ENCODE results near the gene CHD2.

The CHD2 gene

GRCh38 chr15:92886815-92887214 lies 13.3 kb upstream of the CHD2 start:
- no peak overlapping the region for H4K91ac ChIP-seq (ENCODE audit: low read depth, low read length)
- no peak overlapping the region for H3K4me3 ChIP-seq (ENCODE audit: low read depth, low read length)
- no peak overlapping the region for H3K9ac ChIP-seq (ENCODE audit: low read length)
- H4K12ac ChIP-seq (ENCODE audit: low read depth, low read length): no peak overlapping the region
- H3K14ac ChIP-seq (ENCODE audit: low read length): no peak overlapping the region
- H3K9me3 ChIP-seq (ENCODE audit: insufficient read depth, low read depth, low read length): no peaks in the 10 kb centered on the region
- peaks cover 1 to 2% of the 10 kb centered on the region in 2 experiments for H3K4me1 ChIP-seq (ENCODE audit: control insufficient read depth in 1 of 2, insufficient read depth in 2 of 2, low read length in 2 of 2)
- no peak overlapping the region for H2AFZ ChIP-seq (ENCODE audit: insufficient read depth, low read length, poor library complexity)
- no peak overlapping the region for H3K4ac ChIP-seq (ENCODE audit: low read depth, low read length)
- no peak for DNase-seq
- peaks cover 13% of the 10 kb centered on the region for H3K79me2 ChIP-seq (ENCODE audit: control insufficient read depth, insufficient read depth, low read length, poor library complexity)
- H2AK5ac ChIP-seq (ENCODE audit: low read length): no peak overlapping the region
- H2BK12ac ChIP-seq (ENCODE audit: low read length): no peak overlapping the region
- H4K8ac ChIP-seq (ENCODE audit: low read depth, low read length): no peak overlapping the region
- H3K27ac ChIP-seq (ENCODE audit: low read depth, low read length): no peak overlapping the region
- no CpG with 5 or more reads among the region's 8 CpGs for WGBS (ENCODE audit: extremely low coverage, insufficient coverage, insufficient read length)
- no peak overlapping the region for H3K4me2 ChIP-seq (ENCODE audit: low read length)
- peaks cover 13% of the 10 kb centered on the region for H3K79me1 ChIP-seq (ENCODE audit: low read length)
- H3K18ac ChIP-seq (ENCODE audit: low read length): no peak overlapping the region
- no peak overlapping the region for H2BK120ac ChIP-seq (ENCODE audit: insufficient read depth, low read length, poor library complexity)
- no peaks in the 10 kb centered on the region for H3K27me3 ChIP-seq (ENCODE audit: insufficient read depth, low read length)
- H2BK5ac ChIP-seq (ENCODE audit: low read depth, low read length, poor library complexity): no peak overlapping the region
- peaks cover 11 to 12% of the 10 kb centered on the region in 2 experiments for H3K36me3 ChIP-seq (ENCODE audit: control insufficient read depth in 1 of 2, insufficient read depth in 2 of 2, low read length in 2 of 2)
- H3K23ac ChIP-seq (ENCODE audit: low read length): no peak overlapping the region

- WGBS (ENCODE audit: extremely low coverage, insufficient coverage, insufficient read length): no CpG with 5 or more reads among the region's 3 CpGs
- no peaks in the 10 kb centered on the region for H3K9me3 ChIP-seq (ENCODE audit: insufficient read depth, low read depth, low read length)
Observed at GRCh38 chr15:92887869-92888268, 12.3 kb upstream of the CHD2 start.

GRCh38 chr15:92889390-92890107 lies 10.6 kb upstream of the CHD2 start:
- DNase-seq: peak in 1 of 2 donors; percentile 40
- H2BK5ac ChIP-seq (ENCODE audit: low read depth, low read length, poor library complexity): no peak overlapping the region
- H2AK5ac ChIP-seq (ENCODE audit: low read length): no peak overlapping the region
- H2BK120ac ChIP-seq (ENCODE audit: insufficient read depth, low read length, poor library complexity): no peak overlapping the region
- H3K27ac ChIP-seq (ENCODE audit: low read depth, low read length): no peak overlapping the region
- no peak overlapping the region for H2BK12ac ChIP-seq (ENCODE audit: low read length)
- H3K36me3 ChIP-seq (ENCODE audit: control insufficient read depth in 1 of 2, insufficient read depth in 2 of 2, low read length in 2 of 2): peaks cover 22% of the 10 kb centered on the region in 2 experiments
- H3K23ac ChIP-seq (ENCODE audit: low read length): no peak overlapping the region
- no peak overlapping the region for H3K9ac ChIP-seq (ENCODE audit: low read length)
- H3K79me1 ChIP-seq (ENCODE audit: low read length): no peaks in the 10 kb centered on the region
- no peak overlapping the region for H3K4me2 ChIP-seq (ENCODE audit: low read length)
- no CpG with 5 or more reads among the region's 5 CpGs for WGBS (ENCODE audit: extremely low coverage, insufficient coverage, insufficient read length)
- H3K4me3 ChIP-seq (ENCODE audit: low read depth, low read length): no peak overlapping the region
- H4K91ac ChIP-seq (ENCODE audit: low read depth, low read length): no peak overlapping the region
- H3K27me3 ChIP-seq (ENCODE audit: insufficient read depth, low read length): no peaks in the 10 kb centered on the region
- no peak overlapping the region for H2AFZ ChIP-seq (ENCODE audit: insufficient read depth, low read length, poor library complexity)
- peak overlapping the region; percentile 86 for H3K4ac ChIP-seq (ENCODE audit: low read depth, low read length)
- no peak overlapping the region for H4K12ac ChIP-seq (ENCODE audit: low read depth, low read length)
- no peak overlapping the region for H3K18ac ChIP-seq (ENCODE audit: low read length)
- H3K14ac ChIP-seq (ENCODE audit: low read length): no peak overlapping the region
- no peak overlapping the region for H4K8ac ChIP-seq (ENCODE audit: low read depth, low read length)
- H3K79me2 ChIP-seq (ENCODE audit: control insufficient read depth, insufficient read depth, low read length, poor library complexity): peaks cover 3% of the 10 kb centered on the region
- no peaks in the 10 kb centered on the region for H3K9me3 ChIP-seq (ENCODE audit: insufficient read depth, low read depth, low read length)
- no peaks in the 10 kb centered on the region for H3K4me1 ChIP-seq (ENCODE audit: control insufficient read depth in 1 of 2, insufficient read depth in 2 of 2, low read length in 2 of 2)

More at GRCh38 chr15:92887869-92888268, 12.3 kb upstream of the CHD2 start:
- H3K14ac ChIP-seq (ENCODE audit: low read length): no peak overlapping the region
- peaks cover 14 to 15% of the 10 kb centered on the region in 2 experiments for H3K36me3 ChIP-seq (ENCODE audit: control insufficient read depth in 1 of 2, insufficient read depth in 2 of 2, low read length in 2 of 2)
- H3K4me2 ChIP-seq (ENCODE audit: low read length): no peak overlapping the region
- no peak overlapping the region for H3K23ac ChIP-seq (ENCODE audit: low read length)
- no peak overlapping the region for H3K27ac ChIP-seq (ENCODE audit: low read depth, low read length)
- H3K4ac ChIP-seq (ENCODE audit: low read depth, low read length): no peak overlapping the region
- H3K4me3 ChIP-seq (ENCODE audit: low read depth, low read length): no peak overlapping the region
- no peak overlapping the region for H4K8ac ChIP-seq (ENCODE audit: low read depth, low read length)
- H3K79me2 ChIP-seq (ENCODE audit: control insufficient read depth, insufficient read depth, low read length, poor library complexity): peaks cover 10% of the 10 kb centered on the region
- H2AFZ ChIP-seq (ENCODE audit: insufficient read depth, low read length, poor library complexity): no peak overlapping the region
- H4K91ac ChIP-seq (ENCODE audit: low read depth, low read length): no peak overlapping the region
- H2AK5ac ChIP-seq (ENCODE audit: low read length): no peak overlapping the region
- H4K12ac ChIP-seq (ENCODE audit: low read depth, low read length): no peak overlapping the region
- no peak overlapping the region for H2BK12ac ChIP-seq (ENCODE audit: low read length)
- H3K79me1 ChIP-seq (ENCODE audit: low read length): peaks cover 7% of the 10 kb centered on the region
- no peak overlapping the region for H3K18ac ChIP-seq (ENCODE audit: low read length)
- H2BK120ac ChIP-seq (ENCODE audit: insufficient read depth, low read length, poor library complexity): no peak overlapping the region
- no peak for DNase-seq
- no peaks in the 10 kb centered on the region for H3K4me1 ChIP-seq (ENCODE audit: control insufficient read depth in 1 of 2, insufficient read depth in 2 of 2, low read length in 2 of 2)
- no peaks in the 10 kb centered on the region for H3K27me3 ChIP-seq (ENCODE audit: insufficient read depth, low read length)
- H2BK5ac ChIP-seq (ENCODE audit: low read depth, low read length, poor library complexity): no peak overlapping the region
- no peak overlapping the region for H3K9ac ChIP-seq (ENCODE audit: low read length)

GRCh38 chr15:92891533-92892200 lies 8.5 kb upstream of the CHD2 start:
- Histone ChIP-seq H3K27ac (ENCODE audit: low read depth, low read length) (no peak overlapping the region), H2BK12ac (ENCODE audit: low read length) (no peak overlapping the region), H3K4me1 (ENCODE audit: control insufficient read depth in 1 of 2, insufficient read depth in 2 of 2, low read length in 2 of 2) (no peaks in the 10 kb centered on the region), H3K27me3 (ENCODE audit: insufficient read depth, low read length) (no peaks in the 10 kb centered on the region), H3K79me2 (ENCODE audit: control insufficient read depth, insufficient read depth, low read length, poor library complexity) (peaks cover 3% of the 10 kb centered on the region), H2BK5ac (ENCODE audit: low read depth, low read length, poor library complexity) (no peak overlapping the region), H3K36me3 (ENCODE audit: control insufficient read depth in 1 of 2, insufficient read depth in 2 of 2, low read length in 2 of 2) (peaks cover 25% of the 10 kb centered on the region in 2 experiments), H4K12ac (ENCODE audit: low read depth, low read length) (no peak overlapping the region), H4K91ac (ENCODE audit: low read depth, low read length) (no peak overlapping the region), H3K18ac (ENCODE audit: low read length) (no peak overlapping the region), H2AK5ac (ENCODE audit: low read length) (no peak overlapping the region), H3K23ac (ENCODE audit: low read length) (no peak overlapping the region), H3K4me3 (ENCODE audit: low read depth, low read length) (no peak overlapping the region), H3K79me1 (ENCODE audit: low read length) (no peaks in the 10 kb centered on the region), H3K4me2 (ENCODE audit: low read length) (no peak overlapping the region), H2AFZ (ENCODE audit: insufficient read depth, low read length, poor library complexity) (no peak overlapping the region), H3K9me3 (ENCODE audit: insufficient read depth, low read depth, low read length) (no peaks in the 10 kb centered on the region), H2BK120ac (ENCODE audit: insufficient read depth, low read length, poor library complexity) (no peak overlapping the region), H4K8ac (ENCODE audit: low read depth, low read length) (no peak overlapping the region), H3K14ac (ENCODE audit: low read length) (no peak overlapping the region), H3K9ac (ENCODE audit: low read length) (no peak overlapping the region), H3K4ac (ENCODE audit: low read depth, low read length) (no peak overlapping the region)
- DNase-seq: no peak
- no CpG with 5 or more reads among the region's 3 CpGs for WGBS (ENCODE audit: extremely low coverage, insufficient coverage, insufficient read length)

Measured in trophoblast cell (in vitro differentiated cells and primary cell).